ENCODE measurements around the gene PRX.
"Not testable (repeated sequence)": the region's sequence is repeated elsewhere in the genome, so short reads cannot be mapped to it uniquely, and the experiment has no call there.

The PRX gene

GRCh38 chr19:40374084-40374483 lies 39.1 kb downstream of the PRX start:
- Histone ChIP-seq H3K4me1 (ENCODE audit: control insufficient read depth, insufficient read depth, low read length, poor library complexity, severe bottlenecking) (no peaks in the 10 kb centered on the region), H3K27ac (ENCODE audit: low read depth, low read length, severe bottlenecking) (no peak overlapping the region), H3K36me3 (ENCODE audit: control insufficient read depth, insufficient read depth, low read length) (peaks cover 76% of the 10 kb centered on the region), H3K4me3 (ENCODE audit: extremely low read depth, insufficient read depth, low read length, poor library complexity, severe bottlenecking) (no peak overlapping the region), H3K9me3 (ENCODE audit: control insufficient read depth, low read length) (no peaks in the 10 kb centered on the region)
- 92 to 100% methylated on average over 5 to 6 of the region's 7 CpGs for WGBS, 2 experiments (ENCODE audit: insufficient coverage in 2 of 2)

GRCh38 chr19:40371802-40372122 lies 41.4 kb downstream of the PRX start:
- H3K36me3 ChIP-seq (ENCODE audit: control insufficient read depth, insufficient read depth, low read length), result peaks cover 85% of the 10 kb centered on the region
- H3K4me3 ChIP-seq (ENCODE audit: extremely low read depth, insufficient read depth, low read length, poor library complexity, severe bottlenecking), result no peak overlapping the region
- WGBS, 2 experiments (ENCODE audit: insufficient coverage in 2 of 2), result 100% methylated on average over 2 to 3 of the region's 5 CpGs
- no peak overlapping the region for H3K27ac ChIP-seq (ENCODE audit: low read depth, low read length, severe bottlenecking)
- no peaks in the 10 kb centered on the region for H3K9me3 ChIP-seq (ENCODE audit: control insufficient read depth, low read length)
- H3K4me1 ChIP-seq (ENCODE audit: control insufficient read depth, insufficient read depth, low read length, poor library complexity, severe bottlenecking), result peaks cover 7% of the 10 kb centered on the region

- 86 to 93% methylated on average over 5 of the region's 7 CpGs for WGBS, 2 experiments (ENCODE audit: insufficient coverage in 2 of 2)
- no peak overlapping the region for H3K4me3 ChIP-seq (ENCODE audit: extremely low read depth, insufficient read depth, low read length, poor library complexity, severe bottlenecking)
- H3K36me3 ChIP-seq (ENCODE audit: control insufficient read depth, insufficient read depth, low read length), result peaks cover 79% of the 10 kb centered on the region
- H3K4me1 ChIP-seq (ENCODE audit: control insufficient read depth, insufficient read depth, low read length, poor library complexity, severe bottlenecking), result peaks cover 12% of the 10 kb centered on the region
- no peaks in the 10 kb centered on the region for H3K9me3 ChIP-seq (ENCODE audit: control insufficient read depth, low read length)
- H3K27ac ChIP-seq (ENCODE audit: low read depth, low read length, severe bottlenecking), result no peak overlapping the region
Observed at GRCh38 chr19:40370997-40371801, 42.0 kb downstream of the PRX start.

- 83 to 100% methylated on average over 1 to 2 of the region's 3 CpGs for WGBS, 2 experiments (ENCODE audit: insufficient coverage in 2 of 2)
- Histone ChIP-seq H3K4me1 (ENCODE audit: control insufficient read depth, insufficient read depth, low read length, poor library complexity, severe bottlenecking) (peaks cover 16% of the 10 kb centered on the region), H3K36me3 (ENCODE audit: control insufficient read depth, insufficient read depth, low read length) (peaks cover 78% of the 10 kb centered on the region)
- H3K27ac ChIP-seq (ENCODE audit: low read depth, low read length, severe bottlenecking); H3K9me3 ChIP-seq (ENCODE audit: control insufficient read depth, low read length); H3K4me3 ChIP-seq (ENCODE audit: extremely low read depth, insufficient read depth, low read length, poor library complexity, severe bottlenecking): not testable (repeated sequence)
Observed at GRCh38 chr19:40370253-40370652, 42.9 kb downstream of the PRX start.

- Histone ChIP-seq H3K4me3 (ENCODE audit: extremely low read depth, insufficient read depth, low read length, poor library complexity, severe bottlenecking) (no peak overlapping the region), H3K36me3 (ENCODE audit: control insufficient read depth, insufficient read depth, low read length) (peaks cover 76% of the 10 kb centered on the region), H3K27ac (ENCODE audit: low read depth, low read length, severe bottlenecking) (no peak overlapping the region), H3K4me1 (ENCODE audit: control insufficient read depth, insufficient read depth, low read length, poor library complexity, severe bottlenecking) (peaks cover 16% of the 10 kb centered on the region), H3K9me3 (ENCODE audit: control insufficient read depth, low read length) (no peaks in the 10 kb centered on the region)
- 98 to 100% methylated on average over 5 to 12 of the region's 12 CpGs for WGBS, 2 experiments (ENCODE audit: insufficient coverage in 2 of 2)
Observed at GRCh38 chr19:40369797-40370196, 43.4 kb downstream of the PRX start.

- H3K36me3 ChIP-seq (ENCODE audit: control insufficient read depth, insufficient read depth, low read length), result peaks cover 58% of the 10 kb centered on the region
- H3K4me1 ChIP-seq (ENCODE audit: control insufficient read depth, insufficient read depth, low read length, poor library complexity, severe bottlenecking), result peaks cover 22% of the 10 kb centered on the region
- 82 to 92% methylated on average over 4 to 10 of the region's 16 CpGs for WGBS, 2 experiments (ENCODE audit: insufficient coverage in 2 of 2)
- no peak overlapping the region for H3K4me3 ChIP-seq (ENCODE audit: extremely low read depth, insufficient read depth, low read length, poor library complexity, severe bottlenecking)
- no peaks in the 10 kb centered on the region for H3K9me3 ChIP-seq (ENCODE audit: control insufficient read depth, low read length)
- H3K27ac ChIP-seq (ENCODE audit: low read depth, low read length, severe bottlenecking), result no peak overlapping the region
Observed at GRCh38 chr19:40367577-40368434, 45.4 kb downstream of the PRX start.

- Histone ChIP-seq H3K9me3 (ENCODE audit: control insufficient read depth, low read length) (no peaks in the 10 kb centered on the region), H3K4me1 (ENCODE audit: control insufficient read depth, insufficient read depth, low read length, poor library complexity, severe bottlenecking) (peaks cover 23% of the 10 kb centered on the region), H3K27ac (ENCODE audit: low read depth, low read length, severe bottlenecking) (peak overlapping the region; percentile 87), H3K4me3 (ENCODE audit: extremely low read depth, insufficient read depth, low read length, poor library complexity, severe bottlenecking) (peak overlapping the region; percentile 58), H3K36me3 (ENCODE audit: control insufficient read depth, insufficient read depth, low read length) (peaks cover 49% of the 10 kb centered on the region)
- 43 to 56% methylated on average over 19 to 23 of the region's 27 CpGs for WGBS, 2 experiments (ENCODE audit: insufficient coverage in 2 of 2)
Observed at GRCh38 chr19:40366697-40367561, 46.2 kb downstream of the PRX start.

GRCh38 chr19:40365613-40366401 lies 47.4 kb downstream of the PRX start:
- Histone ChIP-seq H3K27ac (ENCODE audit: low read depth, low read length, severe bottlenecking) (peak overlapping the region; percentile 87), H3K4me3 (ENCODE audit: extremely low read depth, insufficient read depth, low read length, poor library complexity, severe bottlenecking) (peak overlapping the region; percentile 58), H3K4me1 (ENCODE audit: control insufficient read depth, insufficient read depth, low read length, poor library complexity, severe bottlenecking) (peaks cover 23% of the 10 kb centered on the region), H3K9me3 (ENCODE audit: control insufficient read depth, low read length) (no peaks in the 10 kb centered on the region), H3K36me3 (ENCODE audit: control insufficient read depth, insufficient read depth, low read length) (peaks cover 38% of the 10 kb centered on the region)
- WGBS, 2 experiments (ENCODE audit: insufficient coverage in 2 of 2), result 1 to 3% methylated on average over 5 to 14 of the region's 28 CpGs

- H3K27ac ChIP-seq (ENCODE audit: low read depth, low read length, severe bottlenecking), result no peak overlapping the region
- H3K36me3 ChIP-seq (ENCODE audit: control insufficient read depth, insufficient read depth, low read length), result peaks cover 34% of the 10 kb centered on the region
- no peak overlapping the region for H3K4me3 ChIP-seq (ENCODE audit: extremely low read depth, insufficient read depth, low read length, poor library complexity, severe bottlenecking)
- H3K9me3 ChIP-seq (ENCODE audit: control insufficient read depth, low read length), result no peaks in the 10 kb centered on the region
- peaks cover 26% of the 10 kb centered on the region for H3K4me1 ChIP-seq (ENCODE audit: control insufficient read depth, insufficient read depth, low read length, poor library complexity, severe bottlenecking)
- 71% methylated on average over 1 of the region's 3 CpGs; no CpG with 5 or more reads in 1 of the 2 experiments for WGBS, 2 experiments (ENCODE audit: insufficient coverage in 2 of 2)
Observed at GRCh38 chr19:40365010-40365409, 48.2 kb downstream of the PRX start.

- H3K4me1 ChIP-seq (ENCODE audit: control insufficient read depth, insufficient read depth, low read length, poor library complexity, severe bottlenecking), result peaks cover 26% of the 10 kb centered on the region
- H3K36me3 ChIP-seq (ENCODE audit: control insufficient read depth, insufficient read depth, low read length), result peaks cover 20% of the 10 kb centered on the region
- no peaks in the 10 kb centered on the region for H3K9me3 ChIP-seq (ENCODE audit: control insufficient read depth, low read length)
- no peak overlapping the region for H3K27ac ChIP-seq (ENCODE audit: low read depth, low read length, severe bottlenecking)
- WGBS, 2 experiments (ENCODE audit: insufficient coverage in 2 of 2), result 87 to 90% methylated on average over 3 to 4 of the region's 5 CpGs
- H3K4me3 ChIP-seq (ENCODE audit: extremely low read depth, insufficient read depth, low read length, poor library complexity, severe bottlenecking), result no peak overlapping the region
Observed at GRCh38 chr19:40363069-40363468, 50.1 kb downstream of the PRX start.
